Measurements from ENCODE around the gene KCNAB3. TPM values are rescaled to one million over a fixed set of nuclear protein-coding genes. Genes with fewer than 3 reads are reported as not detected.

KCNAB3 gene
- total and polyA plus RNA-seq, 9 of the 15 experiments (the other 6 are each of a cell fraction or from before 2014, with no cell fraction given) = 0.03 to 2.5 (median 1.1) TPM

DNA sequence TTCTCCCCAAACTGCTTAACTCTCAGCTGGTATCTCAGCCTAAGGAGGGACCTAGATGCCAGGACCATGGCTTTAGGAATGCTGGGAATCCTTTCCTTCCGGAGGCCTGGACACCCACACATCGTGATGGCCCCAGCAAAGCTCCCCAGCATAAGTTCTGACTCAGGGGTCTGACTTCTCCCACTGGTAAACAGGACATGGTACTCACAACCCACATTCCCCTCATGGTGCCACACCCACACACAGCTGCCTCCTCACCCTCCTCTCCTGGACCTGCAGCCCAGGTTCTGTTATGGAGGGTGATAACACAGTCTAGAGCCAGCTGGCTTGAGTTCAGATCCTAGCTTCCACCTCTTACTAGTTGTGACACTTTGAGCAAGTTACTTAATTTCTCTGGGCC, 12.8 kb downstream of the KCNAB3 start:
- H3K9ac ChIP-seq (ENCODE audit: insufficient read depth in 1 of 2, low read depth in 2 of 2, low read length in 2 of 2) = peak overlapping the region; percentile 66 to 92; a peak in 3 of 4 replicates
- peak overlapping the region; percentile 87; the same call in 1 of the 2 replicates for H2AFZ ChIP-seq (ENCODE audit: low read depth, low read length)
- peak in 1 of 4 experiments; percentile 20 for DNase-seq (ENCODE audit: extremely low read depth in 1 of 4, low spot score in 3 of 4)
- ChIA-PET POLR2A (no interaction called here), CTCF (ENCODE audit: low intra/inter-chr PET ratio) (no interaction called here)
- in situ Hi-C loops (cut with MboI) (loop anchor here (5.0 kb wide), 1 partner anchor 70 kb away; no protein-coding TSS in a partner anchor), intact Hi-C loops (cut with micrococcal nuclease) (no loop called here)
- no peaks in the 10 kb centered on the region for H4K20me1 ChIP-seq (replicated peaks; ENCODE audit: control insufficient read depth, insufficient read depth, low read length)
- H3K27ac ChIP-seq (ENCODE audit: extremely low read depth, low read depth, low read length) = peak overlapping the region; percentile 88
- no TSS peak for BruUV-seq (replicated peaks)
- H3K79me2 ChIP-seq (ENCODE audit: control insufficient read depth, insufficient read depth, low read length) = peaks cover 8% of the 10 kb centered on the region; the same call in 1 of the 3 replicates
- H3K4me1 ChIP-seq (replicated peaks in 1 of 2; ENCODE audit: control insufficient read depth in 2 of 2, insufficient read depth in 2 of 2, low read length in 2 of 2) = peaks cover 18 to 24% of the 10 kb centered on the region in 2 experiments; a peak in 4 of 5 replicates
- H3K4me2 ChIP-seq (ENCODE audit: insufficient read depth, low read length) = peak overlapping the region; percentile 87
- H3K27me3 ChIP-seq (ENCODE audit: control insufficient read depth in 2 of 2, insufficient read depth in 2 of 2, low read length in 2 of 2) = no peaks in the 10 kb centered on the region
- WGBS (ENCODE audit: insufficient coverage, low coverage, missing lambda C conversion rate) = 100% methylated on average over 2 of the region's 2 CpGs
- H3K36me3 ChIP-seq (ENCODE audit: control insufficient read depth, insufficient read depth, low read length) = peaks cover 1% of the 10 kb centered on the region; the same call in 1 of the 3 replicates
- TF ChIP-seq NCOA2 (IDR thresholded peaks at IDR 0.05; ENCODE audit: partially characterized antibody in 2 of 2) (no peak), EGR1 (conservative IDR thresholded peaks at IDR 0.05) (peak; percentile 40), XRCC5 (IDR thresholded peaks at IDR 0.05; ENCODE audit: low read depth, low read length) (no peak), PYGO2 (tag; IDR thresholded peaks at IDR 0.05) (no peak)
- TF ChIP-seq, protein P1, sequence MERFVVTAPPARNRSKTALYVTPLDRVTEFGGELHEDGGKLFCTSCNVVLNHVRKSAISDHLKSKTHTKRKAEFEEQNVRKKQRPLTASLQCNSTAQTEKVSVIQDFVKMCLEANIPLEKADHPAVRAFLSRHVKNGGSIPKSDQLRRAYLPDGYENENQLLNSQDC (CRISPR knock-in tag; IDR thresholded peaks at IDR 0.05) = no peak
- TF ChIP-seq, protein P2, sequence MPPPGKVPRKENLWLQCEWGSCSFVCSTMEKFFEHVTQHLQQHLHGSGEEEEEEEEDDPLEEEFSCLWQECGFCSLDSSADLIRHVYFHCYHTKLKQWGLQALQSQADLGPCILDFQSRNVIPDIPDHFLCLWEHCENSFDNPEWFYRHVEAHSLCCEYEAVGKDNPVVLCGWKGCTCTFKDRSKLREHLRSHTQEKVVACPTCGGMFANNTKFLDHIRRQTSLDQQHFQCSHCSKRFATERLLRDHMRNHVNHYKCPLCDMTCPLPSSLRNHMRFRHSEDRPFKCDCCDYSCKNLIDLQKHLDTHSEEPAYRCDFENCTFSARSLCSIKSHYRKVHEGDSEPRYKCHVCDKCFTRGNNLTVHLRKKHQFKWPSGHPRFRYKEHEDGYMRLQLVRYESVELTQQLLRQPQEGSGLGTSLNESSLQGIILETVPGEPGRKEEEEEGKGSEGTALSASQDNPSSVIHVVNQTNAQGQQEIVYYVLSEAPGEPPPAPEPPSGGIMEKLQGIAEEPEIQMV (tag; conservative IDR thresholded peaks at IDR 0.05; ENCODE audit: low read depth) = no peak
- TF ChIP-seq, protein P3, sequence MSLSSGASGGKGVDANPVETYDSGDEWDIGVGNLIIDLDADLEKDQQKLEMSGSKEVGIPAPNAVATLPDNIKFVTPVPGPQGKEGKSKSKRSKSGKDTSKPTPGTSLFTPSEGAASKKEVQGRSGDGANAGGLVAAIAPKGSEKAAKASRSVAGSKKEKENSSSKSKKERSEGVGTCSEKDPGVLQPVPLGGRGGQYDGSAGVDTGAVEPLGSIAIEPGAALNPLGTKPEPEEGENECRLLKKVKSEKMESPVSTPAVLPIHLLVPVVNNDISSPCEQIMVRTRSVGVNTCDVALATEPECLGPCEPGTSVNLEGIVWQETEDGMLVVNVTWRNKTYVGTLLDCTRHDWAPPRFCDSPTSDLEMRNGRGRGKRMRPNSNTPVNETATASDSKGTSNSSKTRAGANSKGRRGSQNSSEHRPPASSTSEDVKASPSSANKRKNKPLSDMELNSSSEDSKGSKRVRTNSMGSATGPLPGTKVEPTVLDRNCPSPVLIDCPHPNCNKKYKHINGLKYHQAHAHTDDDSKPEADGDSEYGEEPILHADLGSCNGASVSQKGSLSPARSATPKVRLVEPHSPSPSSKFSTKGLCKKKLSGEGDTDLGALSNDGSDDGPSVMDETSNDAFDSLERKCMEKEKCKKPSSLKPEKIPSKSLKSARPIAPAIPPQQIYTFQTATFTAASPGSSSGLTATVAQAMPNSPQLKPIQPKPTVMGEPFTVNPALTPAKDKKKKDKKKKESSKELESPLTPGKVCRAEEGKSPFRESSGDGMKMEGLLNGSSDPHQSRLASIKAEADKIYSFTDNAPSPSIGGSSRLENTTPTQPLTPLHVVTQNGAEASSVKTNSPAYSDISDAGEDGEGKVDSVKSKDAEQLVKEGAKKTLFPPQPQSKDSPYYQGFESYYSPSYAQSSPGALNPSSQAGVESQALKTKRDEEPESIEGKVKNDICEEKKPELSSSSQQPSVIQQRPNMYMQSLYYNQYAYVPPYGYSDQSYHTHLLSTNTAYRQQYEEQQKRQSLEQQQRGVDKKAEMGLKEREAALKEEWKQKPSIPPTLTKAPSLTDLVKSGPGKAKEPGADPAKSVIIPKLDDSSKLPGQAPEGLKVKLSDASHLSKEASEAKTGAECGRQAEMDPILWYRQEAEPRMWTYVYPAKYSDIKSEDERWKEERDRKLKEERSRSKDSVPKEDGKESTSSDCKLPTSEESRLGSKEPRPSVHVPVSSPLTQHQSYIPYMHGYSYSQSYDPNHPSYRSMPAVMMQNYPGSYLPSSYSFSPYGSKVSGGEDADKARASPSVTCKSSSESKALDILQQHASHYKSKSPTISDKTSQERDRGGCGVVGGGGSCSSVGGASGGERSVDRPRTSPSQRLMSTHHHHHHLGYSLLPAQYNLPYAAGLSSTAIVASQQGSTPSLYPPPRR (CRISPR knock-in tag; IDR thresholded peaks at IDR 0.05; ENCODE audit: borderline replicate concordance) = no peak
- H3K9me3 ChIP-seq (replicated peaks; ENCODE audit: control insufficient read depth, insufficient read depth, low read depth, low read length) = no peaks in the 10 kb centered on the region
- FAIRE-seq = no peak
- no peak for ATAC-seq
- H3K9me1 ChIP-seq (ENCODE audit: control insufficient read depth, insufficient read depth, low read length) = no peaks in the 10 kb centered on the region
- H3K4me3 ChIP-seq = no peak overlapping the region

Measured in K562 (cell line).